GM18858 (cell line): Measurements from ENCODE around the gene NPIPA8.
"Not testable (repeated sequence)": the region's sequence is repeated elsewhere in the genome, so short reads cannot be mapped to it uniquely, and the experiment has no call there.

Source experiments
- ATAC-seq: cut with Tn5 transposase; IDR thresholded peaks from one replicate; pipeline ENCODE4 v1.9.1; 2021; ENCODE audit not compliant: unreplicated experiment

Gene NPIPA8

GRCh38 chr16:18336636-18337035 lies at the start of gene NPIPA8:
NPIPA8 (minus strand) TSS chr16:18336736; CDS start chr16:18332662, 4,074 bp downstream.
- ATAC-seq, result not testable (repeated sequence)

GRCh38 chr16:18385285-18385684 lies 48.7 kb upstream of the NPIPA8 start:
- not testable (repeated sequence) for ATAC-seq

GRCh38 chr16:18384869-18385268 lies 48.3 kb upstream of the NPIPA8 start:
- ATAC-seq, result not testable (repeated sequence)

GRCh38 chr16:18384098-18384636 lies 47.6 kb upstream of the NPIPA8 start:
- ATAC-seq, result not testable (repeated sequence)

- ATAC-seq, result not testable (repeated sequence)
These were observed 46.2 kb upstream of the NPIPA8 start for GRCh38 chr16:18382696-18383095.

- ATAC-seq, result not testable (repeated sequence)
These were observed 11.2 kb upstream of the NPIPA8 start for GRCh38 chr16:18347742-18348141.

GRCh38 chr16:18346993-18347392 lies 10.5 kb upstream of the NPIPA8 start:
- not testable (repeated sequence) for ATAC-seq

GRCh38 chr16:18344634-18345033 lies 8.1 kb upstream of the NPIPA8 start:
- not testable (repeated sequence) for ATAC-seq

GRCh38 chr16:18341986-18342385 lies 5.5 kb upstream of the NPIPA8 start:
- not testable (repeated sequence) for ATAC-seq

GRCh38 chr16:18341417-18341960 lies 5.0 kb upstream of the NPIPA8 start:
- ATAC-seq, result not testable (repeated sequence)

GRCh38 chr16:18339210-18339609 lies 2.7 kb upstream of the NPIPA8 start:
- not testable (repeated sequence) for ATAC-seq

GRCh38 chr16:18311811-18312210 lies 24.7 kb downstream of the NPIPA8 start:
- ATAC-seq, result not testable (repeated sequence)

- ATAC-seq, result not testable (repeated sequence)
These were observed 27.4 kb downstream of the NPIPA8 start for GRCh38 chr16:18309159-18309558.

- not testable (repeated sequence) for ATAC-seq
These were observed 29.3 kb downstream of the NPIPA8 start for GRCh38 chr16:18307241-18307640.

- ATAC-seq, result not testable (repeated sequence)
These were observed 30.5 kb downstream of the NPIPA8 start for GRCh38 chr16:18306066-18306465.

- ATAC-seq, result not testable (repeated sequence)
These were observed 33.4 kb downstream of the NPIPA8 start for GRCh38 chr16:18303059-18303706.

- not testable (repeated sequence) for ATAC-seq
These were observed 38.8 kb downstream of the NPIPA8 start for GRCh38 chr16:18297714-18298113.

- ATAC-seq, result not testable (repeated sequence)
These were observed 39.6 kb downstream of the NPIPA8 start for GRCh38 chr16:18296931-18297330.

- not testable (repeated sequence) for ATAC-seq
These were observed 42.2 kb downstream of the NPIPA8 start for GRCh38 chr16:18294371-18294770.

- not testable (repeated sequence) for ATAC-seq
These were observed 43.1 kb downstream of the NPIPA8 start for GRCh38 chr16:18293337-18293956.

- ATAC-seq, result not testable (repeated sequence)
These were observed 45.6 kb downstream of the NPIPA8 start for GRCh38 chr16:18290959-18291358.

GRCh38 chr16:18286342-18286741 lies 50.2 kb downstream of the NPIPA8 start:
- ATAC-seq, result not testable (repeated sequence)
